Suprapubic skin (tissue), 4 donors: ENCODE data around the gene GALNT6.

Experiments
- CTCF ChIP-seq, 2 donors: fragments of 200-600 bp in 1 of 2; fragments of 450-650 bp in 1 of 2; sonication (generic) in 1 of 2; IDR thresholded peaks; one replicate each; pipeline ENCODE4 v1.5.1; 2016 to 2019; ENCODE audit warnings: antibody characterized with exemption in 2 of 2, mild to moderate bottlenecking in 1 of 2, moderate library complexity in 1 of 2
- EP300 ChIP-seq: sonication (generic); formaldehyde crosslinking; IDR thresholded peaks from one replicate; pipeline ENCODE4 v1.6.1; 2017; ENCODE audit warnings: antibody characterized with exemption
- POLR2AphosphoS5 ChIP-seq, 3 donors: sonication (generic); formaldehyde crosslinking; IDR thresholded peaks; one replicate each; pipeline ENCODE4 v1.6.1; 2017; ENCODE audit warnings: antibody characterized with exemption in 3 of 3

GRCh38 chr12:51388846-51389245, 2.4 kb downstream of the GALNT6 start:
- TF ChIP-seq CTCF (IDR thresholded peaks at IDR 0.05), result no peak
- no peak for TF ChIP-seq EP300
- no peak for TF ChIP-seq POLR2AphosphoS5 (IDR thresholded peaks at IDR 0.05)
